Measurements from ENCODE around the gene PHF21B.

PHF21B gene

DNA sequence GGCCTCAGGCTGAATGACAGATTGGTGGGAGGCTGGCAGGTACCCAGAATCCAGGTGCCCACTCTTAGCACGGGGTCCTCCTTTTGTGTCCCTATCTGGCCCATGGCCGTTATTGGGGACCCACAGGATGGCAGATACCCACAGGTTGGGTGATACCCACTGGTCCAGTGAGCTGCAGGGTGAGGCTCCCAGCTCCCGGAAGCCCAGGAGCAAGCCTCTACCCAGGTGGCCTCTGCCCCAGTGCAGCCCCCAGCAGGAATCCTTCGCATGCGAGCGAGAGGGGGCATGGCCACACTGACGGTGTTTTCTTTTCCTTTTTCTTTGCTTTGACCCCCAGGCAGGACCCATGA, 116.1 kb downstream of the PHF21B start:
- H3K27ac Mint-ChIP-seq: no peak overlapping the region
- no peaks in the 10 kb centered on the region for H3K9me3 Mint-ChIP-seq
- DNase-seq (ENCODE audit: low spot score in 2 of 2) (no peak), ATAC-seq (ENCODE audit: low read depth) (no peak)
- H3K4me1 Mint-ChIP-seq: no peaks in the 10 kb centered on the region
- H3K4me3 Mint-ChIP-seq: no peak overlapping the region
- H3K27me3 Mint-ChIP-seq: peaks cover 2% of the 10 kb centered on the region
- no peaks in the 10 kb centered on the region for H3K36me3 Mint-ChIP-seq

DNA sequence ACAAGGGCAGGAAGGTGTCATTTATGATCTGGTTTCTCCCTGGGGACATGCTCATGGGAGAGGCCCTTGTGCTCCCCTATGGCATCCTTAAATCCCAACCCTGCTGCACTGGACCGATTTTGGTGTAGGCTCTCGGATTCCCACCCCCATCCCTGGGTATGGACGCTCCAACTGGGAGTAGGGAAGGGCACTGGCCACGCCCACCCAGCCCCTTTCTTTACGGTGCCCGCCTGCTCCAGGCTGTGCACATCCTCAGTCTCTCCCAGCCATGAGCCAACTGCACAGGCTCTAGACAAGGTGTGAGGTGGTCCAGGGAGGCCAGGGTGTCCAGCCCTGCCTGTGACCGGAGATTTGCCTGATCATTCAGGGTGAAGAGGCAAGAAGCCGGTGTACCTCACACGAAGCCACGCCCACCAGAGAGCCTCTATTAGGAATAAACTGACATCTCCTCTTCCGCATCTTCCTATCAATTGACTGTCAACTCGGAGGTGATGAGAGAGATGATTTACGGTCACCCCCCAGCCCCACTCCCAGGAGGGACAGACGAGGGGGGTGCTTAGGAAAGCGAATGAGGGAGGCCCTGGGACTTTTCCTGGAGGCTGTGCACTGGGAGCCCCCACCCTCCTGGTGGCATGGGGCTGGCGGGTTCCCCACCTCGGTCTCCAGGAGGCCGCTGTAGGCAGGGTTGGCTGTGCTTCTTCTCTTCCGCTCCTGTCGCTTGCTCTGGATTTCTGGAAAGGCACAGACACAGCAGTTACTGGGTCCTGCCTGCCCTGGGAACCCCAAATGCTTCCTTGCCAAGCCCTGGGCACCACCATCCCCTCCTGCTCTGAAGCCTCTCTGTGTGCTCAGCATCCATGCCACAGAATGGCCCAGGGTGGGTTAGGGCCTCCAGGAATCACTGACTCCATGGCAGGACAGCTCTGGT, 116.7 kb downstream of the PHF21B start:
- Mint-ChIP-seq H3K9me3 (no peaks in the 10 kb centered on the region), H3K27me3 (peaks cover 2% of the 10 kb centered on the region), H3K27ac (no peak overlapping the region), H3K36me3 (no peaks in the 10 kb centered on the region), H3K4me1 (no peaks in the 10 kb centered on the region), H3K4me3 (no peak overlapping the region)
- ATAC-seq (ENCODE audit: low read depth) (no peak), DNase-seq (ENCODE audit: low spot score in 2 of 2) (no peak)

DNA sequence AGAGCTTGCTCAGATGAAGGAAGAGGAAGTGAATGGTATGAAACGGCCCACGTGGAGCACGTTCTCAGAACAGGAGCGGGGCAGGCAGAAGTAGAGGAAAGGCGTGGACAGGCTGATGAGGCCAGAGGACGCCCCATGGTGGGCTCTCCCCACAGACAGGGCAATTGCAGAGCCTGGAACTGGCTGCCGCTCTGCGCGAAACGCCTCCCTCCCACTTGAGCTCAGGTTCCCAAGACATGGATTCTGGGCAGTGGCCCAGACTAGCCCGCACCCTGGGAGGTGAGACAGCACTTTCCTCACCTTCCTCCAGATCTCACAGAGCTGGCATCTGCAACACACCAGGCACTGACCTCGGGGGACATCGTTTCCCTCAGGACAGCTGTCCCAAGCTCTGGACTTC, 117.6 kb downstream of the PHF21B start:
- ATAC-seq (ENCODE audit: low read depth): no peak
- Mint-ChIP-seq H3K4me1 (no peaks in the 10 kb centered on the region), H3K4me3 (no peak overlapping the region), H3K9me3 (no peaks in the 10 kb centered on the region), H3K27me3 (peaks cover 2% of the 10 kb centered on the region), H3K36me3 (no peaks in the 10 kb centered on the region), H3K27ac (no peak overlapping the region)
- no peak for DNase-seq (ENCODE audit: low spot score in 2 of 2)

GRCh38 chr22:44891791-44892190, 118.0 kb downstream of the PHF21B start:
- Mint-ChIP-seq H3K4me1 (no peaks in the 10 kb centered on the region), H3K9me3 (no peaks in the 10 kb centered on the region), H3K27me3 (peaks cover 2% of the 10 kb centered on the region), H3K4me3 (no peak overlapping the region), H3K36me3 (no peaks in the 10 kb centered on the region), H3K27ac (no peak overlapping the region)
- DNase-seq (ENCODE audit: low spot score in 2 of 2) (no peak), ATAC-seq (ENCODE audit: low read depth) (no peak)

DNA sequence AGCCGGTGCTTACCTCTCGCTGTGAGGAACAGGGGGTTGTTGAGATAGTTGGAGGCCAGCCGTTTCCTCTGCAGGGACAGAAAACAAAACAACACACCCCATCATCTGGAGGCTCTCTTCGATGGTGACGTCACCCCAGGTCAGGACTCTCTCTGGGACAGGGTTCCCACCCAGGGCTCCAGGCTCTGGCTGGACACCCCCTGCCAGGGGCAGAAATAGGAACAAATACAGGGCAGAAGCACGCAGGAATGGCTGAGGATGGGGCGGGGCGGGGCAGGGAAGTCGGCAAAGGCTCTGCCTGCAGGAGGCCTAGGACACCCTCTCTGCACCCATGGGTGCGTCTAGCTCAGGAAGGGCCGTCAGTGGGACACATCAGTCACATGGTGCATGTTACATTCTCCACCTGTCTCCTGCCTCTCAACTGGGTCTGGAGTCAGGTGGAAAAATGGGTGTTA, 118.5 kb downstream of the PHF21B start:
- Mint-ChIP-seq H3K4me1 (no peaks in the 10 kb centered on the region), H3K4me3 (no peak overlapping the region), H3K27ac (no peak overlapping the region), H3K36me3 (no peaks in the 10 kb centered on the region), H3K9me3 (no peaks in the 10 kb centered on the region), H3K27me3 (peaks cover 2% of the 10 kb centered on the region)
- DNase-seq (ENCODE audit: low spot score in 2 of 2) (no peak), ATAC-seq (ENCODE audit: low read depth) (no peak)

- Mint-ChIP-seq H3K27ac (no peak overlapping the region), H3K4me1 (no peaks in the 10 kb centered on the region), H3K27me3 (peaks cover 4% of the 10 kb centered on the region), H3K4me3 (no peak overlapping the region), H3K36me3 (no peaks in the 10 kb centered on the region), H3K9me3 (no peaks in the 10 kb centered on the region)
- ATAC-seq (ENCODE audit: low read depth): no peak
- no peak for DNase-seq (ENCODE audit: low spot score in 2 of 2)
Observed at GRCh38 chr22:44890416-44891292, 119.2 kb downstream of the PHF21B start.

DNA sequence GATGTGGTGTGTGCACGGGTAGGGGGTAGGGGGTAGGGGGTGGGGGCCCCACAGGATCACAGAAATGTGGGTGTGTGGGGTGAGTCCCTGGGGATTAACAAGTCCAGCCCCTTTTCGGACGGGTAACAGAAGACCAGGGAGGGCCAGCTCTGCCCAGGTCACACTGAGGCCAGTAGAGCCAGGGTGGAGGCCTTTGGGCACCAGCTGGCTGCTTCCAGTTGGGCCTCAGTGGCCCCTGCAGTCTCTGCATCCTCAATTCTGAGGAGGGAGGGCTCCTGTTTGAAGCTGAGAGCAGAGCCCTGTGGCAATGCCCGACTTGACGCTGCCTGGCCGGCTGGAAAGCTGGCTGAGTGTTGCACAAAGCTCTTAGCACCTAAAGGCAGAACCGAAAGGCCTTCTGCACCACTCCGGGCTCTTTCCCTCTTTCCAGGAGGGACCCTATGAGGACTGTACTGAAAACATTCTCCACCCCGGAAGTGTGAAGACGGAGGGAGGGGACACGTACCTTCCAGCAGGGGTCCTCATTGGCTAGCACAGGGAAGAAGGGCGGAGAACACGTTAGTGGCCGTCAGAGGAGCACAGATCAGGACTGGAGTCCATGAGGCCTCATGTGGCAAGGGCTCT, 120.4 kb downstream of the PHF21B start:
- DNase-seq (ENCODE audit: low spot score in 2 of 2): no peak
- no peak for ATAC-seq (ENCODE audit: low read depth)
- no peaks in the 10 kb centered on the region for H3K4me1 Mint-ChIP-seq
- H3K27ac Mint-ChIP-seq: no peak overlapping the region
- no peaks in the 10 kb centered on the region for H3K36me3 Mint-ChIP-seq
- peaks cover 4% of the 10 kb centered on the region for H3K27me3 Mint-ChIP-seq
- H3K4me3 Mint-ChIP-seq: no peak overlapping the region
- H3K9me3 Mint-ChIP-seq: no peaks in the 10 kb centered on the region

DNA sequence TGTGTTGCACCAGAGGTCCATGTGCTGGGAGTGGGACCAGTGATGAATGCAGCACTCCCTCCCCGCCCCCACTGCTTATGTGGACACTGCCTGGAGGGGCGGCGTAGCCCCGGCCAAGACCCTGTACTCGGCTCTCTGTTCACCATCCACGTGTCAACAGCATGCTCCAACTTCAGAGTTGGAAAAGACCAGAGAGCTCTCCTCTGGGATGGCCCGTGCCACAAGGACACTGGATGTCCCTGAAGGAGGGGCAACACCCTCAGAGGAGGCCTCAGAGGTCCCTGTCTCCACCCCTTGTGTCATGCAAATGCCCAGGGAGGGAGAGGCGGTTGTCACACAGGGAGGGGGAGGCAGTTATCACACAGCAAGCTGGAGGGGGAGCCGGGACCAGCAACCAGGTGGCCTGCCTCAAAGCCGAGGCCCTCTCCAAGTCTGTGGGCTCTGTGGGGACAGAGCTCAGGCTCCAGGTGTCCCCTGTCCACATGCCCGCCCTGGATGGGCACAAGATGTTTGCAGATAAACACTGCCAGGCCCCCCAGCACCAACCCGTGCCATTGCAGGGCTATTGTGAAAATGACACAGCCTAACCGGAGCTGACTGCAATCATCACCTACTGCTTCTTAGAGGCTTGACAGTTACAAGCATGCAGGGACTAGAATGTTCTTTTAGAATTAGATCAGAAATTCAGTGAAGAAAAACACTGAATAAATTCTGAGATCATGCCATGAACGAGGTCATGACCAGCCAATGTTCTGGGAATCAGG, 121.1 kb downstream of the PHF21B start:
- H3K27ac Mint-ChIP-seq: no peak overlapping the region
- H3K4me3 Mint-ChIP-seq: no peak overlapping the region

DNA sequence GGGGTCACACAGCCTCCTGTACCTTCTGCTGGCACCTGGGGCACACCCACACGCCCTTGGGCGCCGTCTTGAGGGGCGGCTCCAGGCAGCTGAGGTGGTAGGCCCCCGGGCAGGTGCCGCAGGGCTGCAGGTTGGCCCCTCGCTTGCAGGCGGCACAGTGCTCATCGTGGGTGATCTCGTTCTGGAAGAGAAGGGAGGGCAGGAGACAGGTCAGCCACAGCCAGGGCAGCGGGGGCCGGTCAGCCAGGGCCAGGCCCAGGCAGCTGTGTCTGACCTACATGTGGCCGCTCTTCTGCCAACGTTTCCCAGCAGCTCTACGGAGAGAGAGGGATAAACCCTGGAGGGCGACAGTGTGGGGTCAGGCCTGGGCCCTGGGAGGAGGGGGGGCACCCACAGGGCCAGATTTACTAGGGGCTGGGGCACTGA, 121.9 kb downstream of the PHF21B start:
- no peaks in the 10 kb centered on the region for H3K4me1 Mint-ChIP-seq
- H3K27me3 Mint-ChIP-seq: peaks cover 2% of the 10 kb centered on the region
- no peak overlapping the region for H3K4me3 Mint-ChIP-seq
- no peaks in the 10 kb centered on the region for H3K9me3 Mint-ChIP-seq
- no peak for ATAC-seq (ENCODE audit: low read depth)
- H3K36me3 Mint-ChIP-seq: no peaks in the 10 kb centered on the region
- no peak for DNase-seq (ENCODE audit: low spot score in 2 of 2)
- H3K27ac Mint-ChIP-seq: no peak overlapping the region

More for the DNA sequence above, 121.1 kb downstream of the PHF21B start:
- no peak for ATAC-seq (ENCODE audit: low read depth)
- no peak for DNase-seq (ENCODE audit: low spot score in 2 of 2)
- no peaks in the 10 kb centered on the region for H3K4me1 Mint-ChIP-seq
- H3K27me3 Mint-ChIP-seq: peaks cover 2% of the 10 kb centered on the region
- no peaks in the 10 kb centered on the region for H3K9me3 Mint-ChIP-seq
- H3K36me3 Mint-ChIP-seq: no peaks in the 10 kb centered on the region

DNA sequence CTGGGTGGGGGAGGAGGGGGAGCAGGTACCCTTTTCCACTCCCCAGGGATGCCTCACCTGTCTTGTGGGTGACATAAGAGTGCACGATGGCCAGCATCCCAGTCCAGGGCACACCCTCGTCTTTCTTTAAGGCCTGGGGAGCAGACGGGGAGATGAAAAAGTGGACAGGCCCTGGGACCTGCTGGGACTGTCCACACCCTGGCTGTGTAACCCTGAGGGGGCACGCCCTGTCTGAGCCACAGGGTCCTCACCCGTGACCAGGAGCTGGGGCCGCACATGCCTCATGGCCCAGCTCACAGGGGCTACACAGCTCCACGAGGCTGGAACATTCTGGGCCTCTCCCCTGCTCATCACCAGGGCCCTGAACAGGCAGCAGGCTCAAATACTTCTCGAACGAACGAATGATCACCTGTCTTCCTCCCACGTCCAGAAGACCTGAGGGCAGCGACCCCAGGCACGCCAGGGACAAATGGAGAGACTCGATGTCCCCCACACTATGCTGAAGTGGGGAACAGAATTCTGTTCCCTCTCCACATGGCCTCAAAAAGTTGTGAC, 123.9 kb downstream of the PHF21B start:
- no peak for DNase-seq (ENCODE audit: low spot score in 2 of 2)
- no peak overlapping the region for H3K27ac Mint-ChIP-seq

GRCh38 chr22:44884968-44885805, 124.6 kb downstream of the PHF21B start:
- no peaks in the 10 kb centered on the region for H3K36me3 Mint-ChIP-seq
- no peak overlapping the region for H3K27ac Mint-ChIP-seq
- H3K27me3 Mint-ChIP-seq: peaks cover 2% of the 10 kb centered on the region
- H3K9me3 Mint-ChIP-seq: no peaks in the 10 kb centered on the region
- no peak for ATAC-seq (ENCODE audit: low read depth)
- no peak overlapping the region for H3K4me3 Mint-ChIP-seq
- no peaks in the 10 kb centered on the region for H3K4me1 Mint-ChIP-seq
- no peak for DNase-seq (ENCODE audit: low spot score in 2 of 2)

More for the DNA sequence above, 123.9 kb downstream of the PHF21B start:
- Mint-ChIP-seq H3K36me3 (no peaks in the 10 kb centered on the region), H3K4me1 (no peaks in the 10 kb centered on the region), H3K27me3 (peaks cover 2% of the 10 kb centered on the region), H3K9me3 (no peaks in the 10 kb centered on the region), H3K4me3 (no peak overlapping the region)
- ATAC-seq (ENCODE audit: low read depth): no peak

DNA sequence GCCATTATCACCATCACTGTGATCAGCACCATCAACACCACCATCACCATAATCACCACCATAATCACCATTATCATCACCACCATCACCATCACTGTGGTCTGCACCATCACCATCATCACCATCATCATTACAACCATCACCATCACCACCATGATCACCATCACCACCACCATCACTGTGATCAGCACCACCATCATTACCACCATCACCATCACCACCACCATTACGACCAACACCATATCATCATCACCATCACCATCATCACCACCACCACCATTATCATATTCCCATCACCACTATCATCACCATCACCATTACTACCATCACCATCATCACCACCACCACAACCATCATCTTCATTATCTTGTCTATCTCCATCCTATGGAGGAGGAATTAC, 125.2 kb downstream of the PHF21B start:
- no peaks in the 10 kb centered on the region for H3K36me3 Mint-ChIP-seq
- no peak overlapping the region for H3K4me3 Mint-ChIP-seq
- H3K9me3 Mint-ChIP-seq: no peaks in the 10 kb centered on the region
- ATAC-seq (ENCODE audit: low read depth) (no peak), DNase-seq (ENCODE audit: low spot score in 2 of 2) (no peak)
- peaks cover 2% of the 10 kb centered on the region for H3K27me3 Mint-ChIP-seq
- no peak overlapping the region for H3K27ac Mint-ChIP-seq
- H3K4me1 Mint-ChIP-seq: no peaks in the 10 kb centered on the region
